ENCODE data around the gene SAMD5. TPM values are rescaled to one million over a fixed set of nuclear protein-coding genes. Genes with fewer than 3 reads are reported as not detected.

SAMD5 gene
- total and polyA plus RNA-seq, 2 of the 8 experiments (the other 6 are each of a cell fraction or from before 2014, with no cell fraction given) = 0.02 to 0.04 TPM

DNA sequence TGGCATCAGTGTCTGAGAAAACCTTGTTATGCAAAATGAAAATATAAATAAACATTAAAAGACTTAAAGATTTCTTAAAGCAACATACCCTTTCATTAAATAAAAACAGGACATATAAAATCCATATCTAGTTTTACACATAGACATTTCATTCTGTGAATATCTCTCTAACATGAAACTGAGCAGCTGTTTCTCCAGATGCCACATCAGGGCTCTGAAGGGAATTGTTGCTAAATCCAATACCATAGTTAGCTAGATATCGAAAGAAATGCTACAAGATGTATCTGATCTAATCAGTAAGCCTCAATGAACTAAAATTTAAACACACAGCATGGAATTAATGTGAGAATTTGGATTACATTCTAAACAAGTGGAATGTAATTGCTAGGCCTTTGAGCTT, 74.5 kb downstream of the SAMD5 start:
- Histone ChIP-seq H2AK5ac (ENCODE audit: low read depth, low read length) (no peak overlapping the region), H3K4ac (replicated peaks; ENCODE audit: insufficient read length, low read depth, low read length) (no peak overlapping the region), H3K23me2 (ENCODE audit: low read depth, low read length) (no peaks in the 10 kb centered on the region; the same call in 1 of the 2 replicates), H4K5ac (ENCODE audit: insufficient read length, low read depth, low read length) (no peak overlapping the region), H3K36me3 (ENCODE audit: control insufficient read depth in 2 of 4, insufficient read depth in 4 of 4, low read length in 3 of 4) (no peaks in the 10 kb centered on the region), H2BK20ac (ENCODE audit: low read length) (no peak overlapping the region), H3K4me2 (ENCODE audit: insufficient read depth in 1 of 2, low read depth in 2 of 2, low read length in 2 of 2) (no peak overlapping the region), H3K79me1 (ENCODE audit: low read depth, low read length) (no peaks in the 10 kb centered on the region), H4K8ac (ENCODE audit: extremely low read depth, insufficient read depth, low read length) (no peak overlapping the region), H2BK15ac (ENCODE audit: low read length) (no peak overlapping the region), H3K79me2 (ENCODE audit: control insufficient read depth in 1 of 2, insufficient read depth in 2 of 2, low read length in 2 of 2) (no peaks in the 10 kb centered on the region), H3K4me3 (ENCODE audit: extremely low read depth in 1 of 4, insufficient read depth in 2 of 4, low read depth in 3 of 4, low read length in 4 of 4) (no peak overlapping the region), H3K23ac (ENCODE audit: insufficient read length) (no peak overlapping the region), H4K91ac (replicated peaks; ENCODE audit: insufficient read length, low read length) (no peak overlapping the region), H3K56ac (replicated peaks; ENCODE audit: insufficient read length, low read depth, low read length) (no peak overlapping the region), H3K9me3 (ENCODE audit: insufficient read depth in 2 of 2, low read depth in 1 of 2, low read length in 1 of 2) (no peaks in the 10 kb centered on the region), H3K4me1 (replicated peaks in 1 of 4; ENCODE audit: control insufficient read depth in 3 of 4, insufficient read depth in 4 of 4, low read length in 3 of 4) (no peaks in the 10 kb centered on the region), H3K9ac (replicated peaks in 1 of 4; ENCODE audit: extremely low read depth in 1 of 4, low read depth in 3 of 4, low read length in 3 of 4) (no peak overlapping the region), H3K27me3 (replicated peaks in 1 of 4; ENCODE audit: control insufficient read depth in 3 of 4, extremely low read depth in 1 of 4, insufficient read depth in 3 of 4, low read length in 3 of 4) (no peaks in the 10 kb centered on the region), H3K27ac (ENCODE audit: low read depth, low read length) (no peak overlapping the region), H2AFZ (ENCODE audit: low read length) (no peak overlapping the region), H4K20me1 (replicated peaks in 1 of 2; ENCODE audit: control insufficient read depth in 1 of 2, insufficient read depth in 2 of 2, low read length in 2 of 2) (no peaks in the 10 kb centered on the region), H2BK5ac (ENCODE audit: low read depth, low read length) (no peak overlapping the region), H2BK12ac (ENCODE audit: low read depth, low read length) (no peak overlapping the region), H2BK120ac (replicated peaks; ENCODE audit: low read depth, low read length) (no peak overlapping the region), H3K18ac (ENCODE audit: extremely low read depth, low read length) (no peak overlapping the region), H3K14ac (ENCODE audit: insufficient read length) (no peak overlapping the region)
- POLR2A ChIA-PET (ENCODE audit: partially characterized antibody) = no interaction called here
- FAIRE-seq (no peak), DNase-seq (ENCODE audit: low read depth in 1 of 2, low spot score in 2 of 2) (no peak)
- CTCF ChIA-PET (ENCODE audit: partially characterized antibody) = interaction anchor here (1.1 to 1.5 kb wide), 3 partner anchors 8 to 10 kb away, joined by 3 to 5 read pairs (median 4); no protein-coding TSS in a partner anchor
- 89% methylated on average over 1 of the region's 1 CpG; no CpG with 5 or more reads in 1 of the 2 experiments for WGBS, 2 experiments (ENCODE audit: extremely low coverage in 1 of 2, insufficient coverage in 1 of 2, insufficient read length in 1 of 2, insufficient replicate concordance in 2 of 2, low coverage in 1 of 2, low lambda C conversion rate in 2 of 2, missing lambda C conversion rate in 1 of 2)

Measured in H1 (cell line).